ENCODE data around the gene NELL2.

The NELL2 gene

DNA sequence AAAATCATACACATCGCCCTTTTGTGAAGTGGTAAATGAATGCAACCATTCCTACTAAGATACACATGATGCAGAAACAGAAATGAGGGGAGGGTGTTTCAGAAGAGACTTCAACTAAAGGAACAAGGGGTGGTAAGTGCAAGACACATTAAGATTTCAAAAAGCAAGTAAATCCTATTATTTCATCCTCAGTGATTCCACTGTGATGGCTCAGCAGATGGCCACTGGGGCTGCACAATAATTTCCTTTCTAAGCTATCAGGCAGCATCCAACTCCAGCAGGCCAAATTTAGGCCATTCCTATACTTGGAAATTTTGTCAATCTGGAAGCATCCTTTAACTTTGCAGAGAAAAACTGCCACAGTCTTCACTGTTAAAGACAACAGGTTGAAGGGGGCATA is 272.4 kb downstream of the NELL2 start:
- no peak for DNase-seq

DNA sequence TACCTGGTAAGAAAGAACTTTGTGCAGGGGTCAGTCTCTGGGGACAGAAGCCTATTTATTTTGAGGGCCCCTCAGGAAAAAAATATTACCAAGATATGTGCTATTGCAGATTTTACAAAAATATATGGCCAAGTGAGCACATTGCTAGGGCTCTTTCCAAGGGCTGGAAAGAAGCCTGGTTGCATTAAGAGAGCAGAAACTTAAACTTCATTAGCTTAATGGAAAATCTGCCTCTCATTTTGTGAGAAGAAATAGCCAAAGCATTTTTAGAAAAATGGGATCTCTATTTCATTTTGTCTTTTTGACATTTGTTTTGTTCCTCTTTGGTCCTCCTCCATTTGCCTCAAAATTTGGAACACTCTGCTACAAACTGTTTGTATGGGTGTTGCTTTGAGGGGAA is 283.5 kb downstream of the NELL2 start:
- no peak for DNase-seq

DNA sequence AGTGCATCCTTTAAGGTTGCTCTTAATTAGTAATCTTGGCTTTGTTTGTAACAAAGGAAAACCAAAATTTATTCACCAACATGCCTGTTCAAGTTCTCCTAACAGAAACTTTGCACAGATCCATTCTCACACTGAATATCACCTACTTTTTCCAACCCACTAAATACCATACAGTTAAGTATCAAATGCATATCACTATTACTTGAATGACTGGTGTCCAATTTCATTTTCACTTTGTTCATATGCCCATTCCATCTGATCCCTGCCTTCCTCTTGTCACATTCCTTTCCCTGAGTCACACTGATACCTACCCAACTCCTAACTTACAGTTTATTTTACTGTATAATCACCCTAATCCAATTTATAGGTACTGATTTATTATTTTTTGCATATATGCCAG is 286.4 kb downstream of the NELL2 start:
- no peak for DNase-seq

DNA sequence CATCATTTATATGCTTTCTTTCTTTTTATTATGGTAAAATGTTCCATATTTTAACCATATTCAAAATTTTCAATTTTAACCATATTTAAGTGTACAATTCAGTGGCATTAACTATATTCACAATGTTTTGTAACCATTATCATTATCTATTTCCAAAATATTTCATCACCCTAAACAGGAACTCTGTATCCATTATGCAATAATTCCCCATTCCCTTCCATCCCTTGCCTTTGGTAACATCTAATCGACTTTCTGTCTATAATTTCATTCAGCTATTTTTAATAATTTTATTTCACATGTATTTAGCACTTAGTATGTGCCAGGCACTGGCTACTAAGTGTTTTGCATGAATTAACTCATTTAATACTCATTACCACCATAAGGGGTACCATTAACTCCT is 287.5 kb downstream of the NELL2 start:
- DNase-seq: no peak

DNA sequence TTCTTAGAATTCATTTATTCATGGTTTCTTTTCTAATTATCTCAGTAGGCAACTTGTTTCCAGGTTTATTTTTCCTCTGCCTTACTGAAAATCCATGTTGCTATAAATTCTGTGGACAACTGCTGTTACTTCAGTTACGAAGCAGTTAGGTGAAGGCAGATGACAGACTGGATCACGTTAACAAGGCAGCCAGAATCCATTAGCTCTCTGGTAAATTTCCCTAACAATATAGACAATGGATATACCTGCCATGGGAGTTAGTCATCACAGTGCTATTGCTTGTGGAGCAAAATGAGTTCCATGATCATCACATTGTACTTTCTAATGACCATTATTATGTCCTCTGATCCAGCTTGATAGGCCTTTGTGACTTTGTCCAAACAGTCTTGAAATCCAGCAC is 291.5 kb downstream of the NELL2 start:
- no peak for DNase-seq

DNA sequence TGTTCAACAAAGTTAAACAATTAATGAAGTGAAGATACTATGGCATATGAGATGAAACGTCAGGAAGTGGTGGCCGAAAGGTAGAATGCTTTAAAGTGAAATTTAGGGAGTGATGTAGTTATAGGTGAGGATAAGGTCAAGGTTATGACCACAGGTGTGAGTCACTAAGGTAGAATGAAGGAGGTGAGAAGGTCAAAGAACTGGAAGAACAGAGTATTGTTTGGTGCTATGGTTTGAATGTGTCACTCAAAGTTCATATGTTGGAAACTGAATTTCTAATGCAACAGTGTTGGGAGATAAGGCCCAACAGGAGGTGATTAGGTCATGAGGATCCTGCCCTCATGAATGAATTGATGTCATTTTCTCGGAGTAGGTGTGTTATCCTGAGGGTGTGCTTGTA is 293.6 kb downstream of the NELL2 start:
- no peak for DNase-seq

DNA sequence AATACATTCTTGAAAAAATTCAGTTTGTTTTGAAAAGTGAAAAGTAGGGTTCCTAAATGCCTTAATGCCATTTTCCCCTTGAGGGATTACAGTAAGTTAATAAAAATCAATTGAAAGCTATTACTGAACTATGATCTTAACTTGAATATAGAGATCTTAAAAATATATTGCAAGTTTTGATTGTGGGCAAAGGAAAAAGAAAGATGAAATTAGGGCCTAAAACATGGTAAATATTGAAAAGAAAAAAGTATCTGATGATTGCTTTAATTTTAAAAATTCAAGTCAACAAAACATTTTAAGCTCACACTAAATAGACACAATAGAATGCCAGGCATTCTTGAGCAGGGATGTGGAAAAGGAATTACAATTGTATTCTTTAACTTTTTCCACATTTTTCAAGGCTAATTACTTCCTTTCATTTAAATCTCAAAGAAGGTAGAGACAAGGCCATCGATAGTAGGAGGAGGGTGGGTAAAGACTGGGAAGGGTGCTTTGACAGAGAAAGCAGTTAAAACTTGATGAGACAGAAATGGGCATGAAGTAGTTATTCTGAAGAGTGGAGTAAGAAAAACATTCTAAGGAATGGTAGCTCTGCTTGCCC is 294.4 kb downstream of the NELL2 start:
- DNase-seq: no peak

DNA sequence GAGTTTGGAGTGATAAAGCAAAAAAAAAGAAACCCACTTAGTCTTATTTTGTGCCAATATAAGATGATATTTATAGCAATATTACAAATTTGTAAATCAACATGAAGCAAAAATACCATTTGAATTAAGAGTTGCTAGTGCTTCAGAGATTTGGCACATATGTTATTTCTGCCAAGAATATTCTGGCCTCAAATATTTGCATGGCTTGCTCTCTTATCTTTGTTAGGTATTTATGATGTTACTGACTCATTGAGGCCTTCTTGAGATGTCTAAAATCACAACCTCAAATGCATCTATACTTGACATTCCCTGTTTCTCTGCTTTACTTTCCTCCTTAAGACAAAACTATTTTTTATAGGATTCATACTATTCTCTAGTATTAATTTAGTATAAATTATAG is 301.5 kb downstream of the NELL2 start:
- no peak for DNase-seq

DNA sequence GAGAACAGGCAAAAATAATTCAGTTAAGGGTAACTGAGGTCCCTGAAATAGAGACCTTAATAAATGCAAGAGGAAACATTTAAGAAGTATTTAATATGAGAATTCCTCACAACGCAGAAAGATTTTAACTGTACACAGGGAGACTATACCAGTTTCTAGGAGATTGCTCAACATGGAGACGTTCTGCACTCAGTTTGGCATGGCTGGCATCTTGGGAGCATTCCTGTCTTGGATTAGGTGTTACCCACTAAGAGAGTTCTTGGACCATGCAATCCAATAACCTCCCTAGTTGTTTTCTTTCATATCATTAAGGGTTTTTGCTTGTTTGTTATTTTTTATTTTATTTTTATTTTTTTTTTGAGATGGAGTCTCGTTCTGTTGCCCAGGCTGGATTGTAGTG is 302.4 kb downstream of the NELL2 start:
- no peak for DNase-seq

DNA sequence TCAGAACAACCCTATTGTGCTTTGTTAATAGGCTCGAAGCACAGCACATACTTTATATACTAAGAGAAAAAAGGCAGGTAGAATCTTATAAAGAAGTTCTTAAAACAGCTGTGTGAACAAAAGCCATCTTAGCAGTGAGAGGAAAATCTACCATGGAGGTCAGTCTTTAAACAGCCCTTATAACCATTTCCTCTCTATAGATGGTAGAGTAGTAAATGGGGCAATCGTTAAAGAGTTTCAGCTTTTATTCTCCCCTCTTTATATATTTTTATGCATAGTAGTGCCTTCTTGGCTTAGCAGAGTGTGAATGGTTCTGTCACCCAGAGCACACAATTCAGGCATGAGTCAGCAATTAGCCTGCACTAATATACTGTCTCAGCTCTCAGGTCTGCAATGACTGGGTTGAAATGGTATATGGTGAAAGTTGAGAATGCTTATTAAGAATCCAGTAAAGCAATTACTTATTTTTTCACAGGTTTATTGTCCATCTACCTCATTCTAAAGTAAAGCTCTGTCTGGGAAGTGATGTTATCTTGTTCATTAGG is 305.0 kb downstream of the NELL2 start:
- no peak for DNase-seq

DNA sequence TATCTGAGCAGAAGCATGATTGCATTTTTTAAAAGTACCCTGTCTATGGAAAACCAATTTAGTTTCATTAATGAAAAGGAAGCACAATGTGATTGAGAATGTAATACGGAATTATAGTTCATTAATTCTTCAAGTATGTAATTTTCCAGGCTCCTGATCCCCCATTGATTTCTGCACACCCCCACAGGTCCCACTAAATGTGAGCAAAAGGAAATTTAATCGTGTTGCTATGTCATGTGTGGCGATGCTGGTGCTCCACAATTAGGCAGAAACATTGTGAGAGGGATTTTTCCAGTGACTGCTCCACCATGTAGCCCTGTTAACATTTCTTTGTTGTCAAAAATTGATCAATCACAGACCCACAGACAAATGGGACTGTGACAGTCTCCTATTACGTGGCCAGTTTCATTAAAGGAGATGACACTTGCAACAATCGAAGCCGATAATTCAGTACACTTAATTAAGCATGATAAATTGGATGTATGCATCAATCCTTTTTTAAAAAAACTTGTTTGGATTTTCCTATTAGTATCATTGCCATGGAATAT is 306.0 kb downstream of the NELL2 start:
- DNase-seq: no peak

DNA sequence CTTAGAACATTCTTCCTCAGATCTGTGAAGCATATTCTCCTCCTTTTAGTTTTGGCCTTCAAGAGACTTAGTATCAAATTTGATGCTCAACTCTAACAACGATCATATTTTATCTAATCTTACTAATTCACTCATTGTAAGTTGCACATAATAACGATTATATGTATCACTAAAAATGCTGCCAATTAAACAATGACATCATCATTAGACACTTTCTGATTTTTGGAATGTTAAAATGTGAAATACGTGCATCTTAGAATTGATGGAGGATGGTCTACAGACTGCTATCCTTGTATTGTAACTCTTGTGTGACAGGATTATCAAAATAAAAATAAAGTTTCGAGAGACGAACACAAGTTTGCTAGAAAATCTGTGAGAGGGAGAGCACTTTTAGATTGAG is 311.0 kb downstream of the NELL2 start:
- DNase-seq: no peak

DNA sequence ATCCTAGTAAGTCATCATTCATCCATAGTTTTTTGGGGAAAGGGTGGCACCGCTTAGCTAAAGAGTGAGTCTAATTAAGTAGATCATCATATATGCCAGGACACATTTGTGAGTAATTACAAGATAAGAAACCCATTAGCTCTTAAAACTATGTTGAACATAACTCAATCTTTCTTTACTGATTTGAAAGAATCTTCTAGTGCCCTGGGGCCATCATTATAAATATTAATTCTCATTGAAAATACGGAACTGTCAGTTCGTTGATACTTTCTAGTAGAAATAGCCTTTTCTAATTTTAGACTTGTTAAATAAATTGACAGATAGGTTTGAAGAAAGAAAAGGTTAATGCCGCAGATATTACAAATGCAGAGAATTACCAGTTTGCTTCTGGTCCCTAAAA is 312.6 kb downstream of the NELL2 start:
- no peak for DNase-seq

DNA sequence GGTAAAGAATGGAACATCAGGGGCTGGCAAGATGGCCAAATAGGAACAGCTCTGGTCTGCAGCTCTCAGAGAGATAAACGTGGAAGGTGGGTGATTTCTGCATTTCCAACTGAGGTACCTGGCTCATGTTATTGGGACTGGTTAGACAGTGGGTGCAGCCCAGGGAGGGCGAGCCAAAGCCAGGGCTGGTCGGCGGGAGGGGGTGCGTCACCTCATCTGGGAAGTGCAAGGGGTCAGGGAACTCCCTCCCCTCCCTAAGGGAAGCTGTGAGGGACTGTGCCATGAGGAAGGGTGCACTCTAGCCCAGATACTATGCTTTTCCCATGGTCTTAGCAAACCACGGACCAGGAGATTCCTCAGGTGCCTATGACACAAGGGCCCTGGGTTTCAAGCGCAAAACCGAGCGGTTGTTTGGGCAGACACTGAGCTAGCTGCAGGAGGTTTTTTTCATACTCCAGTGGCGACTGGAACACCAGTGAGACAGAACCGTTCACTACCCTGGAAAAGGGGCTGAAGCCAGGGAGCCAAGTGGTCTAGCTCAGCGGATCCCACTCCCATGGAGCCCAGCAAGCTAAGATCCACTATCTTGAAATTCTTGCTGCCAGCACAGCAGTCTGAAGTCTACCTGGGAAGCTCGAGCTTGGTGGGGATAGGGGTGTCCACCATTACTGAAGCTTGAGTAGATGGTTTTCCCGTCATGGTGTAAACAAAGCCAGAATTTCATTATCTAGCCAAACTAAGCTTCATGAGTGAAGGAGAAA is 317.6 kb downstream of the NELL2 start:
- DNase-seq: no peak

DNA sequence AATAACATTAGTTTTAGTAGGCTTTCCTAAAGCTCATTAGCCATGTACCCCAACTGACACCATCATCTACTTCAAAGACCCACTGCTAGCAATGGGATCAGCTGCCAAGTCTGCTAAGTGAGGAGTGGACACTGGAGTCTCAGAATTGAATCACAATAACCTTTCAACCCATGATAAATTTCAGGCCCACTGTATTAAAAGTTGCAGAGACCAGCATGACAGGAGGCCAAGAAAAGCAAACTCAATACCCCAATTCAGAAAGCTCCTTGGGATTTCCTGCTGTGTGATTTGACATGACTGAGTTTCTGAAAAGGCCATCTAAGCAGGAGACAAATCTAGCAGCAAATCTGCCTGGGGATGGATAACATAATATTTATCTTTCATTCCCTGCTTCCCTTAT is 320.7 kb downstream of the NELL2 start:
- no peak for DNase-seq

DNA sequence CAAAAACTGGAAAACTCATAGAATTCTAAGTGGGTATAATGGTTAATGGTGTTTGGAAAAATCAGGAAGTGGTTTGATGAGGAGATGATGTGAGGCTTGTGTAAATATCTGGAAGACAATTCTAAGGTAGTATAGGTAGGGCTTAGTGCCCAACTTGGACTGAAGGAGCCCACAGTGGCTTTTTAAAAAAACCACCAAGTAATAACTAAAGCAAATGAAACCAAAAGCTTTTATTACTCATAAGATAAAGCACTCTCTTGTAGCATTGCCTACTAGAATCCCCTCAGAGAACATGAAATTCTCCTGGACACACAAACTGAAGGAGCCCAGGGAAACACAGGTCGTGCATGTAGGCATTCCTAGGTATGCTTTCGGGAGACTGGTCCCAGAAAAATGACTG is 324.5 kb downstream of the NELL2 start:
- no peak for DNase-seq

DNA sequence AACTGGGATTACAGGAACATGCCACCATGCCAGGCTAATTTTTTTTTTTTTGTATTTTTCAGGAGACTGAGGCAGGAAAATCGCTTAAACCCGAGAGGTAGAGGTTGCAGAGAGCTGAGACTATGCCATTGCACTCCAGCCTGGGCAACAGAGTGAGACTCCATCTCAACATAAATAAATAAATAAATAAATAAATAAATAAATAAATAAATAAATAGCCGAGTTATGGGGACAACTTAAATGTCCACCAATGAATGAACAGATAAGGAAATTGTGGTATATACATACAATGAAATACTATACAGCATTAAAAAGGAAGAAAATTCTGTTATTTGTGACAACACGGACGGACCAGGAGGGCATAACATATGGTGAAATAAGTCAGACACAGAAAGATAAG is 325.7 kb downstream of the NELL2 start:
- no peak for DNase-seq

DNA sequence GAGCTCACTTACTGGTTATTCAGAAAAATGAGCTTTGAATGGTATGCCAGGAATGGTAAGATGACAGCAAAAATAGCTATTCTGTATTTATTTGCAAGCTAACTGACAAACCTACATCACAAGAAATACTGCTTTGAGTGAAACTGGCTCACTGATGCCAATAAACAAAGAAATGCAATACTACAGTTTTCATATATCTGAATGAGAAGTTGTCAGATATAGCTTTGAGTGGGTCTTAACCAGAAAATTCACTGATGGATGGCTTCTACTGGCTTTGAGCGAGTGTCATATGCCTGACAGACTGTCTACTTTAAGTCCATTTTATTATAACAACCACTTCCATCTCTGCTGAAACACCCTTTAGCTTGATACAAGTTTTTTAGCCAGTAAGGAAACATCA is 330.1 kb downstream of the NELL2 start:
- DNase-seq: no peak

DNA sequence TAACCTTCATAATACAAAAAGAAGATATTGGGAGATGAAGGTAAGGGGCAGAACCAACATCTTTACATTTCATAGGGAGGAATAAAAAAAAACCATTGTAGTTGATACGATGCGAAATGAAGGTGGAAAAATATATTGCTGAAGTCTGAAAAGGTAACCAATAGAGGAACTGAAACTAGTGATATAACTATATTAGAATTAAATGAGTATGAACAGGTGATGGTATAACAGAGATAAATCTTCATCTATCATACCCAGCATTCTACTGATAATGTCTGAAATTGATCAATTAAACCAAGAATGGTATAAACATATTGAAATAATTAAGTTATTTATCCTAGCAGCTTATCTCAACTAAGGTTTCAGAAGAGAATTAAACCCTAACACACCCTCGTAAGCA is 332.1 kb downstream of the NELL2 start:
- no peak for DNase-seq

DNA sequence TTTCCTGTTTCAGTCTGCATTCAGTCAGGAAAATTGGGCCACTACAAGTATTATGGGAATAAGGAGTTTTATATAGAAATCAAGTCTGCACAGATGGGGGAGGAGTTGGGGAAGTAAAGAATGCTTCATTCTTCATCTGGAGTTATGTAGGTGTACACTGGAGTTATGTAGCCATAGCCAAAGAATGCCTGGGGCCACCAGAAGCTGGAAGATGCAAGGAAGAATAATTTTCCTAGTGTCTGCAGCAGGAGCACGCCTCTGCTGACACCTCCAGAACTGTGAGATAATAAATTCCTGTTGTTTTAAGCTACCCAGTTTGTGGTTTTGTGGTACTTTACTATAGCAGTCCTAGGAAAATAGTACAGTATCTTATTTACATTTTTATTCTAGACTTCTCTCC is 333.4 kb downstream of the NELL2 start:
- DNase-seq: no peak

DNA sequence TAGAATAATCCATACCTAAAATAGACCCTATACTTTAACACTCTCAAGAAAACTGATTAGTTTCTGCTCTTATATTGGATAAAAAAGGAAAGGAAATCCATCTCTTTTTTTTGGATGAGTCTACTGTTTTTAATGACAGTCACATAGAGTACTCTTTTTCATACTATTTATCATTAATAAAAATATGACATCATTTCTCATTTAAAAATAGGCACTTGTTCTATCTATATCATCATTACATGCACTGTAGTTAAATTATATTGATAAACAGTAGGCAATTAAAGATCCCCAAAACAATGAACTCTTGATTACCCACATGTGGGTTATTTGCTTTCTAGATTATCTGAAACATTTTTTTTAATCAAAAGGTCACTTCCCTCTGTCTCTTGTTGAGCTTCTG is 338.8 kb downstream of the NELL2 start:
- no peak for DNase-seq

DNA sequence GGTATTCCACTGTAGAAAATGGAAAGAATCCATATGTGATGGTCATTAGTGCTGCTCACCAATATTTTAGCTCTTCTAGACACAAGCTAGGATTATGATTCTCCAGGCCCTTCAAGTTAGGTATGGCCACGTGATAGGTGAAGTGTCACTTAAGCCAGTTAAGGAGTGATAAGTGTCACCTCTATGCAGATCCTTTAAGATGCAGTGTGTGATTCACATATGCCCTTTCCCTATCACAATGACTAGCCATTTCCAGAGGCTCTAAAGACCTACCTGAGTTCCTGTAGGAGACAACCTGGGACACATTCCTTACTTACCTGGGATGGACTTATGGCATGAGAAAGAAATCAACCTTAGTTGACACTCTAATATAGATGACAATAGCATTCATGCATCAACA is 343.2 kb downstream of the NELL2 start:
- no peak for DNase-seq

DNA sequence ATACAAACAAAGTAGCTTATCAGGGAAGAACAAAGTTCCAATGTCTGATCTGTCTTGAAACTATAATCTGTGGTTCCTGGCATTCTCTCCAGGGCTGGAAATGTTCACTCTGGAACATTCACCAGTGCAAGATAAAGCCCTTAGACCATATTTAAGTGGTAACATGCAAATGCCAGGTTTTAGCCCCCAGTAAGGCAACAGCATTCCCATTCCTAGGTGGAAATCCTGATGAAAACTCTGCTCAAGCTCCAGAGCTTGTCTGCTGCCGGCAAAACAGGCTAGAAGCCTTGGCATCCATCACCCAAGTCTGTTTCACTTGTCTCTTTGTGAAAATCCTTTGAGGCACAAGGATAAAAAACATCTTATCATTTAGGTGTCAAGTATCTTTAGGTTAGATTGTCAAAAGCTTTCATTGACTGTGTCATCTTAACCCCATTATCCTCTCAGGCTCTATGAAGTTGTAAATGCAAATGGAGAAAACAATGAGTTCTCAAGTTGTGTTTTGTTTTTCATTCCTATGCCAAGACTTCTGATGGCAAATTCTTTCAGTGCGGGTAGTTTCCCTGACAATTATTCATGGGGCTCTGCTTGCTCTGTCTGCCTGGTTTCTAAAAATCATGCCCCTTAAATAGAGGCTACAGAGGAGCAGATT is 344.7 kb downstream of the NELL2 start:
- DNase-seq: no peak

DNA sequence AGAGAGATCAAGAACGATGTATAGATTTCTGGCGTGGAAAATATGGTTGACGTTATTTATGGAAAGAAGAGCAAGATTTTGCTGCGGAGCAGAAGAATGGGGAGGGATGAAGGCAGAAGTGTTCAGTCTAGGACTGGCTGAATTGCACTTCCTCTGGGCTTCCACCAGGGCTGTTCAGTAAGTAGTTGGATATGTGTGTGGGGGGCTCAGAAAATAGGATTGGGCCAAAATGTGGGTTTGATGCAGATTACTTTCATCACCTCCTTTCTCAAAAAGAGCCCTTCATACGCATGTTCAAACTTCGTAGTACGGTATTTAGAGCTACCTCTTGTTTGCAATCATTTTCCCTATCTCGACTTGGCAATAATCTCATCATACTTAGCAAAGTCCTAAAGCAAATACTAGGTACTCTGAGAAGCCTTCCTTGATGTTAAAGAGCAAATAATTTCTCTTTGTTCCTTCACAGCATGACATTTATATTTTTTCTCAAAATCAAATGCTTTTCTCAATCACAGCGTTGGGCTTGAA is 349.4 kb downstream of the NELL2 start:
- no peak for DNase-seq

Data from suppressor macrophage treated with lipopolysaccharide for 1 hour (primary cell).